NCI-H1417 (cell line): ENCODE data around the gene PSMD12.
"Not testable (repeated sequence)": the region's sequence is repeated elsewhere in the genome, so short reads cannot be mapped to it uniquely, and the experiment has no call there.

Source experiments
- DNase-seq, 3 experiments: peaks; one replicate each; lab custom pipeline; 2025; lab: John Stamatoyannopoulos, UW

Gene PSMD12

DNA sequence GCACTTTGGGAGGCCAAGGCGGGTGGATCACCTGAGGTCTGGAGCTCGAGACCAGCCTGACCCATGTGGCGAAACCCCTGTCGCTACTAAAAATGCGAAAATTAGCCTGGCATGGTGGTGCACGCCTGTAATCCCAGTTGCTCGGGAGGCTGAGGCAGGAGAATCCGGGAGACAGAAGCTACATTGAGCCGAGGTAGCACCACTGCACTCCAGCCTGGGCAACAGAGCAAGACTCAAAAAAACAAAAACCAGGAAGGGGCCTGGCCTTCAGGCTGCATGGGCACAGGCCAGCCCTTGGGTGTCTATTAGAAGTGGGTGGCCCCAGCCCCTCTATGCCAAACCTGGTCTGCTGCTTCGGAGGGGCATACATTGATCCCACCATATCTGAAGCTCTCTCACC is 56.0 kb downstream of the PSMD12 start:
- no peak for DNase-seq

DNA sequence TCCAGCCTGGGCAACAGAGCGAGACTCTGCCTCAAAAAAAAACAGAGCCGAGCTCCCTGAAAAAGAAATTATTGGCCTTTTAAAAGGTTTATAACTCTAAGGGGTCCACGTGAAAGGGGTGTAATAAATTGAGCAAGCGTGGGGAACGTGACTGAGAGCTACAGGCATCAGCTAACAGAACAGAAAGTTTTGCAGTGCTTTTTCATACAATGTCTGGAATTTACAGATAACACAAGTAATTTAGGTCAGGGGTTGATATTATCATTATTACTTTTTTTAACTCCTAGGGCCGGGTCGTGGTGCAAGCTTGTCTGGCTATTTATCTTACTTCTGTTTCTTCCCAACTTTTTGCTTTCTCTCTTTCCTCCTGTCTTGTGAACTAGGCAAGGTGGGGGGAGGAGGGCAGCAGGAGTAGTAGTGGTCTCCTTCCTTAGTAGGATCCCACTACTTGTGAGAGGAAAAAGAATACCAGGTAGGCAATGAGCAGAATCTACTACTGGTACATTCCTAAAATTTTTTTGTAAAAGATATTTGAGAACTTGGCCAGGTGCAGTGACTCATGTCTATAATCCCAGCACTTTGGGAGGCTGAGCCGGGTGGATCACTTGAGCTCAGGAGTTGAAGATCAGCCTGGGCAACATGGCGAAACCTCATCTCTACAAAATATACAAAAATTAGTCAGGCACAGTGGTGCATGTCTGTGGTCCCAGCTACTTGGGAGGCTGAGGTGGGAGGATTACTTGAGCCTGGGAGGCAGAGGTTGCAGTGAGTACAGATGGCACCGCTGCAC is 60.7 kb downstream of the PSMD12 start:
- not testable (repeated sequence) for DNase-seq

DNA sequence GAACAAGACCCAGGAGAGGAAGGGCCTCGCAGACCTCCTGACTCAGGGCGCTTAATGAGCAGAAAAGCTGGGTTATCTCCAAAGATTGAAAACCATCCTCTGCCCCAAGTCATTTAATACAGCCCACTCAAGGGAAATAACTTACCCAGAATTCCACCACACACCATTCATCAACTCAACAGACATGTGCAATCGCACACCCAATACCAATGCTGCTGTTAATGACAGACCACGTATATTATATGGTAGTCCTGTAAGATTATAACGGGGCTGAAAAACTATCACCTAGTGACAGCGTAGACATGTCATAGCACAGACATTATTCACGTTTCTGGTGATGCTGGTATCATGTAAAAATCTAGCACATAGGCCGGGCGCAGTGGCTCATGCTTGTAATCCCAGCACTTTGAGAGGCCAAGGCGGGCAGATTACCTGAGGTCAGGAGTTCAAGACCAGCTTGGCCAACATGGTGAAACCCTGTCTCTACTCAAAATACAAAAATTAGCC is 68.9 kb downstream of the PSMD12 start:
- no peak for DNase-seq

DNA sequence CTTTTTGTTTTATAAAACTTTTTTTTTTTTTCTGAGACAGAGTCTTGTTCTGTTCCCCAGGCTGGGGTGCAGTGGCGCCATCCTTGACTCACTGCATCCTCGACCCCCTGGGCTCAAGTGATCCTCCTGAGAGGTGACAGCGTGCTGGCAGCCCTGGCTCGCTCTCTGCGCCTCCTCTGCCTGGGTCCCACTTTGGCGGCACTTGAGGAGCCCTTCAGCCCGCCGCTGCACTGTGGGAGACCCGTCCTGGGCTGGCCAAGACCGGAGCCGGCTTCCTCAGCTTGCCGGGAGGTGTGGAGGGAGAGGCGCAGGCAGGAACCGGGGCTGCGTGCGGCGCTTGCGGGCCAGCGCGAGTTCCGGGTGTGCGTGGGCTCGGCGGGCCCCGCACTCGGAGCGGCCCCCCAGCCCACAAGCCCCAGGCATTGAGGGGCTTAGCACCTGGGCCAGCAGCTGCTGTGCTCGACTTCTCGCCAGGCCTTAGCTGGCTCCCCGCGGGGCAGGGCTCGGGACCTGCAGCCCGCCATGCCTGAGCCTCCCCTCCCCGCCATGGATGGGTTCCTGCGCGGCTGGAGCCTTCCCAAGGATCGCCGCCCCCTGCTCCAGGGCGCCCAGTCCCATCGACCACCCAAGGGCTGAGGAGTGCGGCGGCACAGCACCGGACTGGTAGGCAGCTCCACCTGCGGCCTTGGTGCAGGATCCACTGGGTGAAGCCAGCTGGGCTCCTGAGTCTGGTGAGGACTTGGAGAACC is 71.8 kb downstream of the PSMD12 start:
- DNase-seq = no peak

DNA sequence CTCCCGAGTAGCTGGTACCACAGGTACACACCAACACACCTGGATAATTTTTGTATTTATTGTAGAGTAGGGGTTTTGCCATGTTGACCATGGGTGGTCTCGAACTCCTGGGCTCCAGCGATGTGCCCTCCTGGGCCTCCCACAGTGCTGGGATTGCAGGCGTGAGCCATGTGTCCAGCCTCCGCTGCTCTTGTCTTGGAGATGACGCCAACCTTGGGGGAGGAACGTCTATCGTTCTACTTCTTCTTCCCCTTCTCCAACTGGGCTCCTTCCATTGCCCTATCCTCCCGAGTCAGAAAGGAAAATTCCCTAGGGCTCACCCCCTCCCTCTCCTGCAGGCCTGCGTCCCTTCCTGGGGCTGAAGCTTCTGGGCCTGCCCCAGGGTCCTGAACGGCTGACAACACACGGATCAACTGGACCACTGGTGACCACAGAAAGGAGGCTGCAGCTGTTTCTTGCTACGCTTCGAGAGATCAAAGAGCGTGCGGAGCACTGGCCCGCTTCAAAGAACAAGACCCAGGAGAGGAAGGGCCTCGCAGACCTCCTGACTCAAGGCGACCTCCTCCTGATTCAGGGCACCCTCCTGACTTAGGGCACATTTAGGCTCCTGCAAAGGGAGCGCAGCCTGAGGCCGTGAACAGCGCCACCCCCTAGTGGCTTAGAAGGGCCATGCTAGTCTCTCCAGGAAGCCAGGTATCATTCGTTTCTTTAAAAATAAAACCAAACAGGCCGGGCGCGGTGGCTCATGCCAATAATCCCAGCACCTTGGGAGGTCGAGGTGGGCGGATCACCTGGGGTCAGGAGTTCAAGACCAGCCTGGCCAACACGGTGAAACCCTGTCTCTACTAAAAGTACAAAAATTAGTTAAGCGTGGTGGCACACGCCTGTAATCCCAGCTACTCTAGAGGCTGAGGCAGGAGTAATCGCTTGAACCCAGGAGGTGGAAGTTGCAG is 72.8 kb downstream of the PSMD12 start:
- DNase-seq = no peak

DNA sequence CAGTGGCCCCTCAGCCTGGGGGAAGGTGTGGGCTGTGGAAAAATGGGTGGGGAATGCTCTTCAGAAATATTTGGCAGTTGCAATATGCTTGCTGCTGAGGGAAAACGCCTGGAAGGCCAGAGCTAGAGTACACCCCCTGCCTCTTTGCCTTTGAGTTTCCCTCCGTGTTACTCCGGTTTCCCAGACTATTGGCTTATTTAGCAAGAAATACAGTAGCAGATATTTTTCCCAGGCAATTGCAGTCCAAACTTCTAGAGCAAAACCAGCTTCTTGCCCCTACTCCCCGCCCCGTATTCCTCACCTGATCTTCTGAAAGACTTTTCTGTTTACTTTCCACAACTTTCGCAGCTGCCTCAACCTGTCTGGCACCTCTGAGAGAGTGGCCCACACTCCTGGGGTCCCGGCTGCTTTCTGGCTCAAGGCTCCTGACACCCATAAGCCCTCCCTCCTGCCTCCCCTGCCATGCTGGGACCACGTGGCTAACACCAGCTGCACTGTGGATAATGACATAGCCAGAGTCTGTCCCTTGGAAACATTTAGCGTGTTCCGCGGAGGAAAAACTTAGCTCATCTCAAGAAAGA is 75.6 kb downstream of the PSMD12 start:
- DNase-seq = no peak

DNA sequence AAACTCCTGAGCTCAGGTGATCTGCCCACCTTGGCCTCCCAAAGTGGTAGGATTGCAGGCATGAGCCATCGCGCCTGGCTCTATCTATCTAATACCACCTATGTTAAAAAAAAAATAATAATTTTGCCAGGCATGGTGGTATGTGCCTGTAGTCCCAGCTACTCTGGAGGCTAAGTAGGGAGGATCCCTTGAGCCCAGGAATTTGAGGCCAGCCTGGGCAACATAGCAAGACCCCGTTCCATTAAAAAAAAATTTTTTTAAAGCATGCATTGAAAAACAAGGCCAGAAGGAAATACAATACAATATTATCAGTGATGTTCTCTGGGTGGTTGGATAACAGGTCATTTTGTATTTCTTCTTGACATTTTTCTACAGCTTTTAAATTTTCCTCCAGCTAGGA is 76.1 kb downstream of the PSMD12 start:
- DNase-seq = no peak

DNA sequence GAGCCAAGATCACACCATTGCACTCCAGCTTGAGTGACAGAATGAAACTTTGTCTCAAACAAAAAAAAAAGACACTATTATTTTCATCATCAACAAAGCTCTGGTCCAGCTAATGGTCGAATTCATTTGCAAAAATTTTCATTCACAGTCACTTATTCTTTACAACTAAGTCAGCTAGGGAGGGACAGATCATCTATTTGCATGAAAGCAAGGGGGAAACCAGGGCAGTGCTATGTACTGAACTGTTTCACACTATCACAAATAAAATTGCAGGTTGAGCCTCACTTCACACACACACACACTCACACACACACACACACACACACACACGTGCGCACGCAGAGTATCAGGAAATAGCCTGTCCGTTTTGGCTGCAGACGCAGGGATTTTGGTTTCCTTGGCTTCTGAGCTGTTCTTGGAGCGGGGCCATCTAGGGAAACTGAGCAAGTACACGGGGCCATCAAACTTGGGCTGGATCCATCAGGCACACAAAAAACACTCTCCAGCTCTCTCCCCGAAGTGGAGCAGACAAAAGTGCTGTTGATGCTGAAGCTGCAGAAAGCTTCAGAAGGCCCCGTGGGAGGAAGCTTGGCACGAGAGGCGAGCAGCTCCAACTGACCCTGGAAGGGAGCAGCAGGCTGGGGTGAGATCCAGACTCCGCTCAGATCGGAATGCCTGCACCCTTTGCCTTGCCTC is 77.0 kb downstream of the PSMD12 start:
- no peak for DNase-seq
